ENCODE results near the gene RELB. TPM values are rescaled to one million over a fixed set of nuclear protein-coding genes. Genes with fewer than 3 reads are reported as not detected.

RELB gene
- total and polyA plus RNA-seq, 2 of the 4 experiments (the other 2 are of a cell fraction): 5.0 to 17.2 TPM

- Histone ChIP-seq H2BK20ac (ENCODE audit: low read depth, low read length) (no peak overlapping the region), H2BK5ac (ENCODE audit: low read depth, low read length, poor library complexity, severe bottlenecking) (no peak overlapping the region), H3K56ac (ENCODE audit: extremely low read depth, insufficient read depth, low read length) (no peak overlapping the region), H2AK5ac (ENCODE audit: low read depth, low read length) (no peak overlapping the region), H4K91ac (ENCODE audit: insufficient read depth, low read depth, low read length) (no peak overlapping the region), H3K9me3 (ENCODE audit: control insufficient read depth, insufficient read depth, low read length) (no peaks in the 10 kb centered on the region), H3K27ac (ENCODE audit: insufficient read depth, low read length) (no peak overlapping the region), H3K18ac (ENCODE audit: low read depth, low read length) (no peak overlapping the region), H3K36me3 (ENCODE audit: control insufficient read depth, insufficient read depth, low read length) (peaks cover 28% of the 10 kb centered on the region), H3K4me1 (ENCODE audit: control insufficient read depth, insufficient read depth, low read length) (no peaks in the 10 kb centered on the region), H3K79me1 (ENCODE audit: low read depth in 1 of 2, low read length in 2 of 2) (peaks cover 15 to 65% of the 10 kb centered on the region in 2 experiments), H3K14ac (replicated peaks; ENCODE audit: low read depth, low read length) (no peak overlapping the region), H4K8ac (ENCODE audit: low read depth in 2 of 2, low read length in 2 of 2) (no peak overlapping the region), H3K27me3 (ENCODE audit: control insufficient read depth, insufficient read depth, low read length) (no peaks in the 10 kb centered on the region), H3K23ac (ENCODE audit: low read depth, low read length) (no peak overlapping the region), H3K4me2 (ENCODE audit: low read depth, low read length) (no peak overlapping the region), H3K4ac (ENCODE audit: low read depth, low read length) (no peak overlapping the region), H3K9ac (ENCODE audit: low read depth, low read length) (no peak overlapping the region), H3K4me3 (ENCODE audit: insufficient read depth, low read depth, low read length) (no peak overlapping the region), H2BK15ac (ENCODE audit: low read depth, low read length) (no peak overlapping the region), H2AFZ (replicated peaks; ENCODE audit: low read length, poor library complexity) (no peak overlapping the region), H4K20me1 (ENCODE audit: insufficient read depth, low read length) (peaks cover 53% of the 10 kb centered on the region), H3K9me1 (ENCODE audit: insufficient read depth, low read length) (0 out of 2 replicates have a peak, but pooled peaks cover 3% of the 10 kb centered on the region), H4K5ac (ENCODE audit: low read depth, low read length) (no peak overlapping the region), H2BK120ac (ENCODE audit: low read depth, low read length) (no peak overlapping the region), H2AK9ac (replicated peaks; ENCODE audit: low read depth, low read length, poor library complexity) (no peak overlapping the region)
- intact Hi-C loops (cut with micrococcal nuclease) (no loop called here), dilution Hi-C loops (cut with HindIII; ENCODE audit: low sequenced_read_pairs, unreplicated experiment) (no loop called here), in situ Hi-C loops (cut with MboI; ENCODE audit: low sequenced_read_pairs) (no loop called here)
- WGBS, 2 experiments (ENCODE audit: extremely low coverage in 2 of 2, insufficient read length in 1 of 2): no CpG with 5 or more reads among the region's 8 CpGs
- POLR2A ChIA-PET (ENCODE audit: unreplicated experiment): no interaction called here
- ATAC-seq (ENCODE audit: low read depth) (no peak), DNase-seq (no peak)
- TF ChIP-seq CHD1 (IDR thresholded peaks at IDR 0.05; ENCODE audit: low read depth, low read length) (no peak), RFX5 (IDR thresholded peaks at IDR 0.05; ENCODE audit: low read depth, low read length) (no peak), RCOR1 (IDR thresholded peaks at IDR 0.05; ENCODE audit: insufficient replicate concordance, low read length) (no peak), MAZ (IDR thresholded peaks at IDR 0.05; ENCODE audit: borderline replicate concordance, low read depth, low read length) (no peak), NFE2L2 (IDR thresholded peaks at IDR 0.05; ENCODE audit: low read depth, low read length) (no peak), SMC3 (IDR thresholded peaks at IDR 0.05; ENCODE audit: low read depth, low read length) (no peak), BHLHE40 (IDR thresholded peaks at IDR 0.05; ENCODE audit: low read depth, low read length) (no peak), CEBPB (IDR thresholded peaks at IDR 0.05; ENCODE audit: low read depth, low read length) (no peak), FOS (IDR thresholded peaks at IDR 0.05; ENCODE audit: low read depth, low read length) (no peak), POLR2A (IDR thresholded peaks at IDR 0.05; ENCODE audit: low read depth, low read length) (no peak), ELK1 (IDR thresholded peaks at IDR 0.05; ENCODE audit: borderline replicate concordance, low read depth, low read length) (no peak), MAFK (IDR thresholded peaks at IDR 0.05; ENCODE audit: low read depth, low read length) (no peak), MXI1 (IDR thresholded peaks at IDR 0.05; ENCODE audit: borderline replicate concordance, low read depth, low read length) (no peak), RAD21 (IDR thresholded peaks at IDR 0.05; ENCODE audit: low read length) (no peak)
- TF ChIP-seq, protein P1, sequence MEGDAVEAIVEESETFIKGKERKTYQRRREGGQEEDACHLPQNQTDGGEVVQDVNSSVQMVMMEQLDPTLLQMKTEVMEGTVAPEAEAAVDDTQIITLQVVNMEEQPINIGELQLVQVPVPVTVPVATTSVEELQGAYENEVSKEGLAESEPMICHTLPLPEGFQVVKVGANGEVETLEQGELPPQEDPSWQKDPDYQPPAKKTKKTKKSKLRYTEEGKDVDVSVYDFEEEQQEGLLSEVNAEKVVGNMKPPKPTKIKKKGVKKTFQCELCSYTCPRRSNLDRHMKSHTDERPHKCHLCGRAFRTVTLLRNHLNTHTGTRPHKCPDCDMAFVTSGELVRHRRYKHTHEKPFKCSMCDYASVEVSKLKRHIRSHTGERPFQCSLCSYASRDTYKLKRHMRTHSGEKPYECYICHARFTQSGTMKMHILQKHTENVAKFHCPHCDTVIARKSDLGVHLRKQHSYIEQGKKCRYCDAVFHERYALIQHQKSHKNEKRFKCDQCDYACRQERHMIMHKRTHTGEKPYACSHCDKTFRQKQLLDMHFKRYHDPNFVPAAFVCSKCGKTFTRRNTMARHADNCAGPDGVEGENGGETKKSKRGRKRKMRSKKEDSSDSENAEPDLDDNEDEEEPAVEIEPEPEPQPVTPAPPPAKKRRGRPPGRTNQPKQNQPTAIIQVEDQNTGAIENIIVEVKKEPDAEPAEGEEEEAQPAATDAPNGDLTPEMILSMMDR (conservative IDR thresholded peaks at IDR 0.05; ENCODE audit: low read depth, low read length): no peak
- TF ChIP-seq, protein P2, sequence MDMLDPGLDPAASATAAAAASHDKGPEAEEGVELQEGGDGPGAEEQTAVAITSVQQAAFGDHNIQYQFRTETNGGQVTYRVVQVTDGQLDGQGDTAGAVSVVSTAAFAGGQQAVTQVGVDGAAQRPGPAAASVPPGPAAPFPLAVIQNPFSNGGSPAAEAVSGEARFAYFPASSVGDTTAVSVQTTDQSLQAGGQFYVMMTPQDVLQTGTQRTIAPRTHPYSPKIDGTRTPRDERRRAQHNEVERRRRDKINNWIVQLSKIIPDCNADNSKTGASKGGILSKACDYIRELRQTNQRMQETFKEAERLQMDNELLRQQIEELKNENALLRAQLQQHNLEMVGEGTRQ (IDR thresholded peaks at IDR 0.05; ENCODE audit: low read depth, low read length): no peak
- CTCF ChIA-PET: interaction anchor here (0.6 kb wide), 1 partner anchor 1067 kb away, joined by 3 read pairs; no protein-coding TSS in a partner anchor
- no TSS peak for BruUV-seq (replicated peaks)
Measured at GRCh38 chr19:44961821-44962220, 39.4 kb upstream of the RELB start.

Data from IMR-90 (cell line).